H1 (cell line): ENCODE results near the gene MGST3. TPM values are rescaled to one million over a fixed set of nuclear protein-coding genes. Genes with fewer than 3 reads are reported as not detected.

ENCODE experiments used
- CEBPB ChIP-seq: IDR thresholded peaks from 2 replicates; pipeline ENCODE4 v1.6.1; 2012; ENCODE audit warnings: low read depth, low read length
- HDAC6 ChIP-seq: IDR thresholded peaks from one replicate; pipeline ENCODE4 v1.7.1; 2012; ENCODE audit warnings: low read depth, mild to moderate bottlenecking, inconsistent platforms, low read length, moderate library complexity
- NANOG ChIP-seq: IDR thresholded peaks from 2 replicates; pipeline ENCODE4 v1.6.1; 2011; ENCODE audit warnings: low read length, low read depth, mild to moderate bottlenecking, inconsistent platforms; ENCODE audit not compliant: insufficient read depth, poor library complexity, severe bottlenecking
- RAD21 ChIP-seq, 2 experiments: IDR thresholded peaks in 1 of 2; conservative IDR thresholded peaks in 1 of 2; 2 replicates each; pipeline ENCODE4 v1.6.1; 2011; ENCODE audit warnings: low read depth in 2 of 2, low read length in 2 of 2, improper control_type of control experiment in 1 of 2, inconsistent platforms in 1 of 2, mild to moderate bottlenecking in 1 of 2, moderate library complexity in 1 of 2
- RXRA ChIP-seq: IDR thresholded peaks from 2 replicates; pipeline ENCODE4 v1.6.1; 2011; ENCODE audit warnings: low read depth, mild to moderate bottlenecking, low read length, moderate library complexity; ENCODE audit not compliant: insufficient read depth
- SIX5 ChIP-seq: IDR thresholded peaks from 2 replicates; pipeline ENCODE4 v1.6.1; 2011; ENCODE audit warnings: mild to moderate bottlenecking, low read depth, low read length
- USF2 ChIP-seq: IDR thresholded peaks from 2 replicates; pipeline ENCODE4 v1.6.1; 2011; ENCODE audit warnings: low read length, improper control_type of control experiment
- polyA plus RNA-seq, 7 experiments: library from polyadenylated mRNA; depleted of rRNA in 3 of 7; stranded (reverse) in 5 of 7; unstranded in 2 of 7; fragments of >200 nt in 5 of 7; fragments of 200-250 nt in 2 of 7; gene quantifications; 1 replicate in 5 of 7; 2 replicates in 1 of 7; 4 replicates in 1 of 7; pipeline versions ENCODE4 v1.2.1 to v1.2.3, GENCODE V29; 2011 to 2013; ENCODE audit warnings: missing spikeins in 2 of 7, mixed read lengths in 2 of 7
- total RNA-seq: library from RNA; stranded (reverse); fragmentation: NEBNext Ultra II Directional; extraction: Animal tissue kit (Norgen Biotek cat#: 25700); gene quantifications from 2 replicates; pipeline ENCODE4 v1.2.1, GENCODE V29; 2021

The MGST3 gene
- total and polyA plus RNA-seq, 2 of the 8 experiments (the other 6 are each of a cell fraction or from before 2014, with no cell fraction given), result 124 to 257 TPM

- TF ChIP-seq USF2, result no peak
- TF ChIP-seq RAD21 (IDR thresholded peaks at IDR 0.05 in 1 of 2, conservative IDR thresholded peaks at IDR 0.05 in 1 of 2; ENCODE audit: low read depth in 2 of 2, low read length in 2 of 2), result no peak
- no peak for TF ChIP-seq SIX5
- no peak for TF ChIP-seq CEBPB
- TF ChIP-seq RXRA, result no peak
- no peak for TF ChIP-seq NANOG
- no peak for TF ChIP-seq HDAC6
Observed at GRCh38 chr1:165632491-165632890, 1.5 kb downstream of the MGST3 start (continued).
